GM18870 (cell line): ENCODE data around the gene ANKRD13A.
"Not testable (repeated sequence)": the region's sequence is repeated elsewhere in the genome, so short reads cannot be mapped to it uniquely, and the experiment has no call there.

Experiments
- ATAC-seq: cut with Tn5 transposase; IDR thresholded peaks from one replicate; pipeline ENCODE4 v1.9.1; 2021; ENCODE audit warnings: moderate library complexity; ENCODE audit not compliant: unreplicated experiment

ANKRD13A gene

GRCh38 chr12:110077800-110078199, 78.6 kb downstream of the ANKRD13A start:
- no peak for ATAC-seq

GRCh38 chr12:110079477-110080400, 80.5 kb downstream of the ANKRD13A start:
- peak; percentile 80 for ATAC-seq

GRCh38 chr12:110080410-110080809, 81.2 kb downstream of the ANKRD13A start:
- ATAC-seq: no peak

DNA sequence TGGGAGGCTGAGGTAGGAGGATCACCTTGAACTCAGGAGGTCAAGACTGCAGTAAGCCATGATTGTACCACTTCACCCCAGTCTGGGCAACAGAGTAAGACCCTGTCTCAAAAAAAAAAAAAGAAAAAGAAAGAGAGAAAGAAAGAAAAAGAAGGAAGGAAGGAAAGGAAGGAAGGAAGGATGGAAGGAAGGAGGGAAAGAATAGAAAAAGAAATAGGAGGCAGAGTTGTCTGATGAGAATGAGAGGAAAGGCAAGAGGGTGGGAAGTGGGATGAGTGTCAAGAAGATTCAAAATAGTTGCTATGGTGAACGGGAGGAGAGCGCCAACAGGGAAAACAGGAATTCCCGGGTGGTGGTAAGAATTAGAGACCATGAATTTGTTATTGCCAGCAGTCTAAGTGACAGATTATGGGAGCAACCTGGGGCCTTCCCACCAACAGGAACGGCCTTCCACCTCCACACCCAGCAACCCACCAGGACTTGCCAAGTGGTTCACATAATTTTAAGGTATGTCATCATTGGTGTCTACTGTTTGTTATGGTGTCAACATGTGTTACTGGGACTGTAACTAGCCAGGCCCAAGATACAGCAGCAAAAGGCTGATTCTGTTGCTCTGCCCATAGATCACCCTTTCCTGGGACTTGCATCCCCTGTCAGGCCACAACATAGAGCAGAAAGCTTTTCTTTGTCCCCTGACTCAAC, 85.2 kb downstream of the ANKRD13A start:
- ATAC-seq: no peak

- ATAC-seq: not testable (repeated sequence)
These were observed 89.0 kb downstream of the ANKRD13A start for GRCh38 chr12:110088216-110088615.

GRCh38 chr12:110088936-110089335, 89.7 kb downstream of the ANKRD13A start:
- no peak for ATAC-seq
